ENCODE data around the gene DAG1.

Gene DAG1

GRCh38 chr3:49518441-49518840 is 48.4 kb downstream of the DAG1 start:
- DNase-seq, result no peak

GRCh38 chr3:49519296-49519695 is 49.2 kb downstream of the DAG1 start:
- DNase-seq, result peak in 12 of 14 donors; percentile 2 to 81 (median 52)

GRCh38 chr3:49519916-49520385 is 49.9 kb downstream of the DAG1 start:
- no peak for DNase-seq

GRCh38 chr3:49523756-49524747 is 54.0 kb downstream of the DAG1 start:
- no peak for DNase-seq

GRCh38 chr3:49529567-49529966 is 59.5 kb downstream of the DAG1 start:
- DNase-seq, result no peak

- DNase-seq, result no peak
Measured at GRCh38 chr3:49530231-49530630, 60.2 kb downstream of the DAG1 start.

- DNase-seq, result no peak
Measured at GRCh38 chr3:49530701-49531100, 60.6 kb downstream of the DAG1 start.

- DNase-seq, result no peak
Measured at GRCh38 chr3:49531218-49531617, 61.2 kb downstream of the DAG1 start.

- no peak for DNase-seq
Measured at GRCh38 chr3:49531715-49532114, 61.6 kb downstream of the DAG1 start.

- no peak for DNase-seq
Measured at GRCh38 chr3:49533031-49533430, 63.0 kb downstream of the DAG1 start.

GRCh38 chr3:49533786-49534519 is 63.9 kb downstream of the DAG1 start:
- no peak for DNase-seq

- DNase-seq, result peak in 8 of 14 donors; percentile 8 to 47 (median 22)
Measured at GRCh38 chr3:49534581-49535441, 64.7 kb downstream of the DAG1 start.

GRCh38 chr3:49535971-49536874 is 66.2 kb downstream of the DAG1 start:
- DNase-seq, result no peak

- no peak for DNase-seq
Measured at GRCh38 chr3:49536875-49537533, 66.9 kb downstream of the DAG1 start.

GRCh38 chr3:49539659-49540560 is 69.8 kb downstream of the DAG1 start:
- peak; percentile 54 to 95 (median 88) for DNase-seq

- DNase-seq, result no peak
Measured at GRCh38 chr3:49552087-49552486, 82.0 kb downstream of the DAG1 start.

GRCh38 chr3:49553324-49553691 is 83.2 kb downstream of the DAG1 start:
- no peak for DNase-seq

- DNase-seq, result peak; percentile 32 to 96 (median 82)
Measured at GRCh38 chr3:49553692-49554632, 83.9 kb downstream of the DAG1 start, which contains the start of gene BSN. Gene BSN (plus strand): TSS chr3:49554477. CDS start chr3:49554603, 126 bp downstream.
